Adrenal gland (tissue), 5 donors: ENCODE measurements around the gene MITF.

ENCODE experiments used
- POLR2A ChIP-seq, 2 donors: fragments of 450-650 bp; IDR thresholded peaks; one replicate each; pipeline ENCODE4 v1.6.1; 2017; ENCODE audit warnings: antibody characterized with exemption in 2 of 2, mild to moderate bottlenecking in 2 of 2, moderate library complexity in 1 of 2
- TF ChIP-seq, protein P1 (sequence below), 6 experiments: fragments of 450-650 bp in 4 of 6; fragments of 200-600 bp in 2 of 6; sonication (generic) in 1 of 6; IDR thresholded peaks; 1 replicate in 5 of 6; 2 replicates in 1 of 6; pipeline versions ENCODE4 v1.5.1 to v1.8.0; 2016 to 2021; ENCODE audit warnings: antibody characterized with exemption in 6 of 6, mild to moderate bottlenecking in 2 of 6, moderate library complexity in 1 of 6
- donor health status: DM: no; HTN: no; CAD: no.

DNA sequence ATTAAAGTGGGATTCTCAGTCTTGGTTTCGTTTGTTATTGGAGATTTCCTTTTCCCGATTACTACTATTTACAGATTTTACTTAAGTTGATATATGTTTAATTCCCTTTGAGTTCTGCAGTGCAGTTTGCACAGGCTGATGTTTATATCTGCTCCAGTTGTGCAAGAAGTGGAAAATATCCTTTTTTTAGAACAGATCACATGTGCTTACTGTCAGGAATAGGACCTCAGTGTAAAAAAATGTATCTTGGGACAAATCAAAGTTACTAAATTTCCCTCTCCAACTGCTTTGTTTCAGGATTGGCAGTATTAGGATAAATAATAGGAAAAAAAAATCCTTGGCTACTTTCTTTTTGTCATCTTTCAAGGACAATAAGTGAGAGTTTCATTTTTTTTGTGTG, 6.9 kb downstream of the MITF start:
- TF ChIP-seq, protein P1, sequence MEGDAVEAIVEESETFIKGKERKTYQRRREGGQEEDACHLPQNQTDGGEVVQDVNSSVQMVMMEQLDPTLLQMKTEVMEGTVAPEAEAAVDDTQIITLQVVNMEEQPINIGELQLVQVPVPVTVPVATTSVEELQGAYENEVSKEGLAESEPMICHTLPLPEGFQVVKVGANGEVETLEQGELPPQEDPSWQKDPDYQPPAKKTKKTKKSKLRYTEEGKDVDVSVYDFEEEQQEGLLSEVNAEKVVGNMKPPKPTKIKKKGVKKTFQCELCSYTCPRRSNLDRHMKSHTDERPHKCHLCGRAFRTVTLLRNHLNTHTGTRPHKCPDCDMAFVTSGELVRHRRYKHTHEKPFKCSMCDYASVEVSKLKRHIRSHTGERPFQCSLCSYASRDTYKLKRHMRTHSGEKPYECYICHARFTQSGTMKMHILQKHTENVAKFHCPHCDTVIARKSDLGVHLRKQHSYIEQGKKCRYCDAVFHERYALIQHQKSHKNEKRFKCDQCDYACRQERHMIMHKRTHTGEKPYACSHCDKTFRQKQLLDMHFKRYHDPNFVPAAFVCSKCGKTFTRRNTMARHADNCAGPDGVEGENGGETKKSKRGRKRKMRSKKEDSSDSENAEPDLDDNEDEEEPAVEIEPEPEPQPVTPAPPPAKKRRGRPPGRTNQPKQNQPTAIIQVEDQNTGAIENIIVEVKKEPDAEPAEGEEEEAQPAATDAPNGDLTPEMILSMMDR (IDR thresholded peaks at IDR 0.05): no peak
- TF ChIP-seq POLR2A (IDR thresholded peaks at IDR 0.05): no peak
